ENCODE measurements around the gene ALPI. TPM values are rescaled to one million over a fixed set of nuclear protein-coding genes. Genes with fewer than 3 reads are reported as not detected.

Gene ALPI
- total RNA-seq, 2 donors from 2014 or later: not detected

GRCh38 chr2:232504438-232504837 lies 48.5 kb downstream of the ALPI start:
- no peak overlapping the region for H3K4me3 Mint-ChIP-seq
- DNase-seq: no peak
- peaks cover 70% of the 10 kb centered on the region for H3K27me3 Mint-ChIP-seq
- ATAC-seq: no peak
- H3K9me3 ChIP-seq (ENCODE audit: control insufficient read depth, low read length, poor library complexity, severe bottlenecking): no peaks in the 10 kb centered on the region
- peaks cover 8% of the 10 kb centered on the region for H3K4me1 Mint-ChIP-seq
- peaks cover 3% of the 10 kb centered on the region for H3K36me3 Mint-ChIP-seq (ENCODE audit: low read depth)
- no peak overlapping the region for H3K27ac Mint-ChIP-seq

GRCh38 chr2:232505856-232506255 lies 49.9 kb downstream of the ALPI start:
- H3K36me3 Mint-ChIP-seq (ENCODE audit: low read depth): peaks cover 5% of the 10 kb centered on the region
- H3K4me3 Mint-ChIP-seq: no peak overlapping the region
- no peak for DNase-seq
- no peaks in the 10 kb centered on the region for H3K9me3 ChIP-seq (ENCODE audit: control insufficient read depth, low read length, poor library complexity, severe bottlenecking)
- no peak overlapping the region for H3K27ac Mint-ChIP-seq
- peaks cover 8% of the 10 kb centered on the region for H3K4me1 Mint-ChIP-seq
- peaks cover 55% of the 10 kb centered on the region for H3K27me3 Mint-ChIP-seq
- ATAC-seq: no peak

GRCh38 chr2:232506709-232507108 lies 50.8 kb downstream of the ALPI start:
- DNase-seq (no peak), ATAC-seq (no peak)
- Mint-ChIP-seq H3K4me1 (peaks cover 8% of the 10 kb centered on the region), H3K27ac (no peak overlapping the region), H3K27me3 (peaks cover 51% of the 10 kb centered on the region), H3K36me3 (ENCODE audit: low read depth) (peaks cover 5% of the 10 kb centered on the region), H3K4me3 (no peak overlapping the region)
- H3K9me3 ChIP-seq (ENCODE audit: control insufficient read depth, low read length, poor library complexity, severe bottlenecking): no peaks in the 10 kb centered on the region

- peaks cover 5% of the 10 kb centered on the region for H3K36me3 Mint-ChIP-seq (ENCODE audit: low read depth)
- ATAC-seq (no peak), DNase-seq (no peak)
- H3K27ac Mint-ChIP-seq: no peak overlapping the region
- H3K27me3 Mint-ChIP-seq: peaks cover 53% of the 10 kb centered on the region
- H3K4me1 Mint-ChIP-seq: peaks cover 4% of the 10 kb centered on the region
- H3K4me3 Mint-ChIP-seq: no peak overlapping the region
- no peaks in the 10 kb centered on the region for H3K9me3 ChIP-seq (ENCODE audit: control insufficient read depth, low read length, poor library complexity, severe bottlenecking)
Observed at GRCh38 chr2:232508251-232508650, 52.3 kb downstream of the ALPI start.

Other genes starting within 250 kb of the ALPI start
- gene ALPP, start 77.4 kb upstream of the ALPI start, total RNA-seq: under 1 TPM; 0.29 to 0.45 TPM
- not detected for gene ALPG, start 49.3 kb upstream of the ALPI start, total RNA-seq
- gene ECEL1, start 31.7 kb downstream of the ALPI start, total RNA-seq: not detected
- not detected for gene PRSS56, start 64.2 kb downstream of the ALPI start, total RNA-seq
- not detected for gene CHRND, start 70.0 kb downstream of the ALPI start, total RNA-seq
- gene CHRNG, start 83.5 kb downstream of the ALPI start, total RNA-seq: not detected
- gene TIGD1, start 94.4 kb downstream of the ALPI start, total RNA-seq: 10 to 100 TPM; 14.6 to 17.2 TPM
- 10 to 100 TPM; 52.1 to 58.8 TPM for gene EIF4E2, start 94.5 kb downstream of the ALPI start, total RNA-seq
- 1 to 10 TPM; 1.1 to 1.8 TPM for gene EFHD1, start 177.5 kb downstream of the ALPI start, total RNA-seq
- 10 to 100 TPM; 55.9 to 62.9 TPM for gene GIGYF2, start 241.2 kb downstream of the ALPI start, total RNA-seq